Endothelial cell of umbilical vein (primary cell): ENCODE measurements around the gene ZNF398. TPM values are rescaled to one million over a fixed set of nuclear protein-coding genes. Genes with fewer than 3 reads are reported as not detected.

ENCODE experiments used
- BruUV-seq: library from RNA; stranded (reverse); fragments of 400-500 nt; replicated peaks from 2 replicates; lab custom pipeline; 2021; lab: Mats Ljungman, UMichigan
- CTCF ChIA-PET: fragments of 300-600, 350-600 bp; sonication (Branson Sonifier 250); formaldehyde crosslinking; loops from one replicate; lab custom pipeline; 2021; ENCODE audit warnings: antibody characterized with exemption, inconsistent platforms; lab: Charles Lee
- POLR2A ChIA-PET: fragments of 300-600, 350-600 bp; sonication (Branson Sonifier 250); formaldehyde crosslinking; loops from one replicate; lab custom pipeline; 2021; ENCODE audit warnings: antibody characterized with exemption, inconsistent platforms; lab: Charles Lee
- DNase-seq: peaks from one replicate; pipeline ENCODE4 v3.0.0-alpha.2; 2011; ENCODE audit warnings: low read depth, low spot score
- FAIRE-seq: peaks from 2 replicates; lab custom pipeline; 2011; peaks lifted over from hg19 to GRCh38; lab: Jason Lieb, UNC
- H2AFZ ChIP-seq: 2 replicates; pipeline ENCODE4 v1.6.0; 2012; ENCODE audit warnings: low read depth, low read length, control low read depth, inconsistent platforms
- H3K27ac ChIP-seq: 2 replicates; pipeline ENCODE4 v1.5.1; 2011; ENCODE audit warnings: low read depth, mild to moderate bottlenecking, control low read depth, low read length, moderate library complexity; ENCODE audit not compliant: insufficient read depth
- H3K27me3 ChIP-seq, 2 experiments: 2 replicates each; pipeline versions ENCODE4 v1.6.0 to v1.6.1; 2011; ENCODE audit warnings: low read length in 2 of 2, mixed read lengths in 1 of 2; ENCODE audit not compliant: control insufficient read depth in 2 of 2, insufficient read depth in 2 of 2
- H3K36me3 ChIP-seq, 2 experiments: 2 replicates in 1 of 2; 3 replicates in 1 of 2; pipeline ENCODE4 v1.5.1; 2011; ENCODE audit warnings: low read length in 2 of 2, mild to moderate bottlenecking in 1 of 2, moderate library complexity in 1 of 2; ENCODE audit not compliant: control insufficient read depth in 2 of 2, insufficient read depth in 2 of 2; ENCODE audit errors: extremely low read depth in 1 of 2
- H3K4me1 ChIP-seq: 3 replicates; pipeline ENCODE4 v1.5.1; 2011; ENCODE audit warnings: mild to moderate bottlenecking, low read length; ENCODE audit not compliant: control insufficient read depth, insufficient read depth; ENCODE audit errors: extremely low read depth
- H3K4me2 ChIP-seq: 2 replicates; pipeline ENCODE4 v1.6.1; 2011; ENCODE audit warnings: low read length, control low read depth, mixed read lengths; ENCODE audit not compliant: insufficient read depth
- H3K4me3 ChIP-seq, 3 experiments: fragments of 200-600 bp in 1 of 3; sonication (generic), shearing (Covaris generic) in 1 of 3; replicated peaks in 1 of 3; 2 replicates each; pipeline ENCODE4 v1.5.1; 2011 to 2016; ENCODE audit warnings: control low read depth in 3 of 3, low read length in 3 of 3, mild to moderate bottlenecking in 2 of 3, inconsistent platforms in 1 of 3, low read depth in 1 of 3, moderate library complexity in 1 of 3; ENCODE audit not compliant: insufficient read depth in 1 of 3
- H3K79me2 ChIP-seq: 2 replicates; pipeline ENCODE4 v1.6.0; 2012; ENCODE audit warnings: low read length, inconsistent platforms; ENCODE audit not compliant: control insufficient read depth, insufficient read depth
- H3K9ac ChIP-seq: replicated peaks from 2 replicates; pipeline ENCODE3; 2011; ENCODE audit warnings: low read length, control low read depth; ENCODE audit not compliant: insufficient read depth; ENCODE audit errors: extremely low read depth
- H3K9me1 ChIP-seq: replicated peaks from 3 replicates; pipeline ENCODE4 v1.6.0; 2011; ENCODE audit warnings: mild to moderate bottlenecking, low read length; ENCODE audit not compliant: control insufficient read depth, insufficient read depth; ENCODE audit errors: extremely low read depth
- H3K9me3 ChIP-seq: replicated peaks from 2 replicates; pipeline ENCODE4 v1.5.1; 2012; ENCODE audit warnings: low read length, inconsistent platforms; ENCODE audit not compliant: control insufficient read depth, insufficient read depth
- H4K20me1 ChIP-seq: replicated peaks from 2 replicates; pipeline ENCODE3; 2011; ENCODE audit warnings: mild to moderate bottlenecking, low read length; ENCODE audit not compliant: control insufficient read depth, insufficient read depth; ENCODE audit errors: extremely low read depth
- EZH2 ChIP-seq: IDR thresholded peaks from 2 replicates; pipeline ENCODE4 v1.6.1; 2012; ENCODE audit warnings: borderline replicate concordance, low read depth, mild to moderate bottlenecking, moderate library complexity, low read length, inconsistent platforms; ENCODE audit not compliant: severe bottlenecking
- FOS ChIP-seq: IDR thresholded peaks from 2 replicates; pipeline ENCODE4 v1.6.1; 2011; ENCODE audit warnings: mild to moderate bottlenecking, low read length, moderate library complexity, borderline replicate concordance; ENCODE audit not compliant: insufficient read depth
- GATA2 ChIP-seq: IDR thresholded peaks from 2 replicates; pipeline ENCODE4 v1.7.0; 2011; ENCODE audit warnings: low read depth, mild to moderate bottlenecking, moderate library complexity, mixed read lengths, low read length; ENCODE audit not compliant: insufficient read length, insufficient read depth
- JUN ChIP-seq: IDR thresholded peaks from 2 replicates; pipeline ENCODE4 v1.6.1; 2011; ENCODE audit warnings: borderline replicate concordance, low read depth; ENCODE audit not compliant: insufficient read length, insufficient read depth
- MAX ChIP-seq: IDR thresholded peaks from 2 replicates; pipeline ENCODE4 v1.6.1; 2011; ENCODE audit not compliant: insufficient read depth, insufficient read length
- MYC ChIP-seq: IDR thresholded peaks from one replicate; pipeline ENCODE4 v1.6.1; 2011; ENCODE audit warnings: mild to moderate bottlenecking, low read depth, low read length
- POLR2A ChIP-seq: IDR thresholded peaks from 2 replicates; pipeline ENCODE4 v1.6.1; 2012; ENCODE audit warnings: low read depth, mild to moderate bottlenecking, control low read depth, low read length
- POLR2AphosphoS5 ChIP-seq: IDR thresholded peaks from 2 replicates; pipeline ENCODE4 v1.6.1; 2012; ENCODE audit warnings: low read depth, mild to moderate bottlenecking, control low read depth, low read length, moderate library complexity; ENCODE audit not compliant: insufficient read depth
- dilution Hi-C: fragments of 300-500 bp; cut with MboI; formaldehyde crosslinking; loops from one replicate; pipeline ENCODE4 v1.15.0; 2019; ENCODE audit warnings: low sequenced_read_pairs; ENCODE audit not compliant: extremely low pct_ligation_motif_present
- intact Hi-C: fragments of 100-400 bp; cut with micrococcal nuclease; formaldehyde crosslinking; loops from one replicate; pipeline ENCODE4 v1.10.0; 2022
- polyA plus RNA-seq, 4 experiments: library from polyadenylated mRNA; depleted of rRNA in 3 of 4; stranded (reverse) in 3 of 4; unstranded in 1 of 4; fragments of >200 nt; gene quantifications; 2 replicates each; pipeline versions ENCODE4 v1.2.1 to v1.2.3, GENCODE V29; 2011 to 2012; ENCODE audit warnings: missing spikeins in 1 of 4
- total RNA-seq: library from RNA; stranded (reverse); gene quantifications from 2 replicates; pipeline ENCODE4 v1.2.3, GENCODE V29; 2021
- TF ChIP-seq, protein P1 (sequence below), 2 donors: IDR thresholded peaks; 1 replicate in 1 of 2; 2 replicates in 1 of 2; pipeline ENCODE4 v1.5.1; 2011; ENCODE audit warnings: low read length in 2 of 2, mild to moderate bottlenecking in 2 of 2, moderate library complexity in 2 of 2, control low read depth in 1 of 2, inconsistent platforms in 1 of 2, low read depth in 1 of 2; ENCODE audit not compliant: insufficient read depth in 1 of 2; ENCODE audit errors: extremely low read depth in 1 of 2

ZNF398 gene
- total and polyA plus RNA-seq, 2 donors (not counting 3 experiments of a cell fraction or from before 2014, with no cell fraction given) = 7.5 to 10.6 TPM

- dilution Hi-C loops (no loop called here), intact Hi-C loops (no loop called here)
- H3K9me3 ChIP-seq = no peaks in the 10 kb centered on the region
- peaks cover 2% of the 10 kb centered on the region in 2 experiments for H3K36me3 ChIP-seq
- H3K27me3 ChIP-seq = no peaks in the 10 kb centered on the region
- no TSS peak for BruUV-seq
- DNase-seq = no peak
- H3K4me3 ChIP-seq = no peak overlapping the region
- ChIA-PET POLR2A (no interaction called here), CTCF (interaction anchor here (0.5 kb wide), 1 partner anchor 91 kb away, joined by 3 read pairs; no protein-coding TSS in a partner anchor)
- peaks cover 3% of the 10 kb centered on the region for H3K4me1 ChIP-seq
- FAIRE-seq = no peak
- no peak overlapping the region for H2AFZ ChIP-seq
- TF ChIP-seq FOS = no peak
- H3K27ac ChIP-seq = no peak overlapping the region
- H3K9me1 ChIP-seq = no peaks in the 10 kb centered on the region
- no peaks in the 10 kb centered on the region for H4K20me1 ChIP-seq
- H3K4me2 ChIP-seq = no peak overlapping the region
- H3K9ac ChIP-seq = no peak overlapping the region
- peaks cover 47% of the 10 kb centered on the region for H3K79me2 ChIP-seq
These were observed 6.1 kb downstream of the ZNF398 start for GRCh38 chr7:149153346-149153745.

GRCh38 chr7:149154056-149154455 lies 6.8 kb downstream of the ZNF398 start:
- H3K4me3 ChIP-seq = no peak overlapping the region
- H3K4me2 ChIP-seq = no peak overlapping the region
- DNase-seq = no peak
- dilution Hi-C loops = no loop called here
- H3K79me2 ChIP-seq = peaks cover 42% of the 10 kb centered on the region
- H3K27me3 ChIP-seq = no peaks in the 10 kb centered on the region
- TF ChIP-seq MAX = no peak
- no peak for TF ChIP-seq EZH2
- TF ChIP-seq GATA2 = no peak
- no peak for TF ChIP-seq POLR2A
- TF ChIP-seq POLR2AphosphoS5 = no peak
- no peak for TF ChIP-seq FOS
- no peak for TF ChIP-seq MYC
- TF ChIP-seq, protein P1, sequence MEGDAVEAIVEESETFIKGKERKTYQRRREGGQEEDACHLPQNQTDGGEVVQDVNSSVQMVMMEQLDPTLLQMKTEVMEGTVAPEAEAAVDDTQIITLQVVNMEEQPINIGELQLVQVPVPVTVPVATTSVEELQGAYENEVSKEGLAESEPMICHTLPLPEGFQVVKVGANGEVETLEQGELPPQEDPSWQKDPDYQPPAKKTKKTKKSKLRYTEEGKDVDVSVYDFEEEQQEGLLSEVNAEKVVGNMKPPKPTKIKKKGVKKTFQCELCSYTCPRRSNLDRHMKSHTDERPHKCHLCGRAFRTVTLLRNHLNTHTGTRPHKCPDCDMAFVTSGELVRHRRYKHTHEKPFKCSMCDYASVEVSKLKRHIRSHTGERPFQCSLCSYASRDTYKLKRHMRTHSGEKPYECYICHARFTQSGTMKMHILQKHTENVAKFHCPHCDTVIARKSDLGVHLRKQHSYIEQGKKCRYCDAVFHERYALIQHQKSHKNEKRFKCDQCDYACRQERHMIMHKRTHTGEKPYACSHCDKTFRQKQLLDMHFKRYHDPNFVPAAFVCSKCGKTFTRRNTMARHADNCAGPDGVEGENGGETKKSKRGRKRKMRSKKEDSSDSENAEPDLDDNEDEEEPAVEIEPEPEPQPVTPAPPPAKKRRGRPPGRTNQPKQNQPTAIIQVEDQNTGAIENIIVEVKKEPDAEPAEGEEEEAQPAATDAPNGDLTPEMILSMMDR (IDR thresholded peaks at IDR 0.05; ENCODE audit: extremely low read depth in 1 of 2, insufficient read depth in 1 of 2, low read depth in 1 of 2, low read length in 2 of 2) = no peak
- no peak for TF ChIP-seq JUN
- H3K9ac ChIP-seq = no peak overlapping the region
- no peak overlapping the region for H3K27ac ChIP-seq
- H4K20me1 ChIP-seq = no peaks in the 10 kb centered on the region
- peaks cover 2% of the 10 kb centered on the region in 2 experiments for H3K36me3 ChIP-seq
- ChIA-PET POLR2A (no interaction called here), CTCF (no interaction called here)
- BruUV-seq = no TSS peak
- H3K4me1 ChIP-seq = no peaks in the 10 kb centered on the region
- H2AFZ ChIP-seq = no peak overlapping the region
- intact Hi-C loops = no loop called here
- H3K9me1 ChIP-seq = no peaks in the 10 kb centered on the region
- H3K9me3 ChIP-seq = no peaks in the 10 kb centered on the region
- no peak for FAIRE-seq
